Nephron (organoid): Measurements from ENCODE around the gene KLHL26.

ENCODE experiments used
- H3K27ac Mint-ChIP-seq, 3 experiments: 2 replicates each; pipeline ENCODE4 v1.8.0; 2020; ENCODE audit warnings: mixed read lengths in 3 of 3, mild to moderate bottlenecking in 2 of 3, moderate library complexity in 1 of 3
- H3K27me3 Mint-ChIP-seq: 2 replicates; pipeline ENCODE4 v1.8.0; 2021; ENCODE audit warnings: low read depth, mild to moderate bottlenecking, moderate library complexity, mixed read lengths
- H3K36me3 Mint-ChIP-seq: 2 replicates; pipeline ENCODE4 v1.8.0; 2020; ENCODE audit warnings: low read depth, mixed read lengths
- H3K4me1 Mint-ChIP-seq: 2 replicates; pipeline ENCODE4 v1.8.0; 2020; ENCODE audit warnings: mixed read lengths
- H3K4me3 Mint-ChIP-seq, 3 experiments: 2 replicates each; pipeline ENCODE4 v1.8.0; 2020; ENCODE audit warnings: mild to moderate bottlenecking in 3 of 3, mixed read lengths in 3 of 3, moderate library complexity in 2 of 3
- H3K9me3 Mint-ChIP-seq: 2 replicates; pipeline ENCODE4 v1.8.0; 2020; ENCODE audit warnings: mixed read lengths
- CTCF ChIP-seq, 3 experiments: fragments of 200-600 bp; sonication (generic); IDR thresholded peaks; one replicate each; pipeline ENCODE4 v1.5.0; 2021; ENCODE audit warnings: antibody characterized with exemption in 3 of 3; ENCODE audit not compliant: unreplicated experiment in 3 of 3

KLHL26 gene

GRCh38 chr19:18636969-18637629 is at the start of gene KLHL26:
TSS of gene KLHL26 (plus strand) at chr19:18637028. CDS start at chr19:18637055, 27 bp downstream.
- H3K4me3 Mint-ChIP-seq, result peak within 1 kb of the TSS; percentile 86 to 90 (median 90)
- H3K27me3 Mint-ChIP-seq, result peaks cover 15% of the 10 kb centered on the region
- no peaks in the 10 kb centered on the region for H3K36me3 Mint-ChIP-seq
- H3K27ac Mint-ChIP-seq, result peak within 1 kb of the TSS in 2 of 3 experiments; percentile 70 to 74
- no peak for TF ChIP-seq CTCF (IDR thresholded peaks at IDR 0.05; ENCODE audit: unreplicated experiment in 3 of 3)
- no peaks in the 10 kb centered on the region for H3K9me3 Mint-ChIP-seq
- H3K4me1 Mint-ChIP-seq, result peaks cover 5% of the 10 kb centered on the region

- Mint-ChIP-seq H3K27ac (peak overlapping the region; percentile 82 to 96 (median 83)), H3K4me3 (peak overlapping the region; percentile 45 to 90 (median 86)), H3K36me3 (no peaks in the 10 kb centered on the region), H3K4me1 (peaks cover 20% of the 10 kb centered on the region), H3K9me3 (no peaks in the 10 kb centered on the region), H3K27me3 (peaks cover 18% of the 10 kb centered on the region)
- no peak for TF ChIP-seq CTCF (IDR thresholded peaks at IDR 0.05; ENCODE audit: unreplicated experiment in 3 of 3)
These were observed 49.3 kb upstream of the KLHL26 start for GRCh38 chr19:18587561-18587960.

- Mint-ChIP-seq H3K4me3 (peak overlapping the region; percentile 86 to 90 (median 87)), H3K27me3 (peaks cover 18% of the 10 kb centered on the region), H3K4me1 (peaks cover 20% of the 10 kb centered on the region), H3K36me3 (no peaks in the 10 kb centered on the region), H3K27ac (peak overlapping the region; percentile 82 to 96 (median 83)), H3K9me3 (no peaks in the 10 kb centered on the region)
- no peak for TF ChIP-seq CTCF (IDR thresholded peaks at IDR 0.05; ENCODE audit: unreplicated experiment in 3 of 3)
These were observed 48.7 kb upstream of the KLHL26 start for GRCh38 chr19:18587962-18588610.

GRCh38 chr19:18588611-18589379 is 48.0 kb upstream of the KLHL26 start, which contains the start of gene REX1BD:
TSS of gene REX1BD (plus strand) at chr19:18588798. CDS start at chr19:18588802, 4 bp downstream.
- Mint-ChIP-seq H3K4me3 (peak within 1 kb of the TSS; percentile 87 to 91 (median 90)), H3K9me3 (no peaks in the 10 kb centered on the region), H3K36me3 (no peaks in the 10 kb centered on the region), H3K4me1 (peaks cover 24% of the 10 kb centered on the region), H3K27me3 (peaks cover 18% of the 10 kb centered on the region), H3K27ac (peak within 1 kb of the TSS; percentile 83 to 96 (median 95))
- TF ChIP-seq CTCF (IDR thresholded peaks at IDR 0.05; ENCODE audit: unreplicated experiment in 3 of 3), result peak; percentile 87 to 97 (median 88)

GRCh38 chr19:18589380-18590272 is 47.2 kb upstream of the KLHL26 start:
- peak overlapping the region; percentile 87 to 91 (median 90) for H3K4me3 Mint-ChIP-seq
- H3K27me3 Mint-ChIP-seq, result peaks cover 19% of the 10 kb centered on the region
- H3K4me1 Mint-ChIP-seq, result peaks cover 26% of the 10 kb centered on the region
- TF ChIP-seq CTCF (IDR thresholded peaks at IDR 0.05; ENCODE audit: unreplicated experiment in 3 of 3), result no peak
- no peaks in the 10 kb centered on the region for H3K36me3 Mint-ChIP-seq
- no peaks in the 10 kb centered on the region for H3K9me3 Mint-ChIP-seq
- H3K27ac Mint-ChIP-seq, result peak overlapping the region; percentile 83 to 95 (median 94)
